ENCODE data around the gene FIGN. TPM values are rescaled to one million over a fixed set of nuclear protein-coding genes. Genes with fewer than 3 reads are reported as not detected.

FIGN gene
- total RNA-seq, 1 experiment from 2014 or later: not detected

- Histone ChIP-seq H3K36me3 (ENCODE audit: control insufficient read depth in 1 of 2, insufficient read depth in 2 of 2, low read length in 2 of 2) (no peaks in the 10 kb centered on the region), H3K4me3 (replicated peaks in 1 of 2; ENCODE audit: low read depth in 1 of 2, low read length in 2 of 2) (no peak overlapping the region), H3K9me3 (ENCODE audit: control insufficient read depth in 1 of 2, insufficient read depth in 1 of 2, low read depth in 1 of 2, low read length in 2 of 2) (no peaks in the 10 kb centered on the region), H3K4me1 (ENCODE audit: control insufficient read depth in 1 of 2, insufficient read depth in 2 of 2, low read length in 2 of 2) (no peaks in the 10 kb centered on the region), H2AFZ (ENCODE audit: low read depth, low read length, poor library complexity, severe bottlenecking) (no peak overlapping the region), H3K9me2 (ENCODE audit: insufficient read depth) (no peaks in the 10 kb centered on the region), H3K4me2 (ENCODE audit: low read length) (no peak overlapping the region), H3K9ac (ENCODE audit: low read length) (no peak overlapping the region), H3K27me3 (ENCODE audit: insufficient read depth, low read length) (peaks cover 66% of the 10 kb centered on the region), H3K79me2 (ENCODE audit: insufficient read depth, low read length) (no peaks in the 10 kb centered on the region), H3K27ac (ENCODE audit: low read depth, low read length) (no peak overlapping the region), H4K20me1 (ENCODE audit: insufficient read depth) (no peaks in the 10 kb centered on the region; the same call in 1 of the 2 replicates)
- RAD21 ChIA-PET (ENCODE audit: low non-redundant PET in 1 of 2, low total read pairs in 2 of 2, uncharacterized antibody in 2 of 2, unreplicated experiment in 2 of 2): no interaction called here
- CTCF ChIA-PET: no interaction called here
- intact Hi-C loops (cut with micrococcal nuclease): no loop called here
- POLR2A ChIA-PET: no interaction called here
- BruUV-seq (replicated peaks): no TSS peak
- DNase-seq (ENCODE audit: low read depth, low spot score) (no peak), ATAC-seq (no peak)
- TF ChIP-seq, protein P1, sequence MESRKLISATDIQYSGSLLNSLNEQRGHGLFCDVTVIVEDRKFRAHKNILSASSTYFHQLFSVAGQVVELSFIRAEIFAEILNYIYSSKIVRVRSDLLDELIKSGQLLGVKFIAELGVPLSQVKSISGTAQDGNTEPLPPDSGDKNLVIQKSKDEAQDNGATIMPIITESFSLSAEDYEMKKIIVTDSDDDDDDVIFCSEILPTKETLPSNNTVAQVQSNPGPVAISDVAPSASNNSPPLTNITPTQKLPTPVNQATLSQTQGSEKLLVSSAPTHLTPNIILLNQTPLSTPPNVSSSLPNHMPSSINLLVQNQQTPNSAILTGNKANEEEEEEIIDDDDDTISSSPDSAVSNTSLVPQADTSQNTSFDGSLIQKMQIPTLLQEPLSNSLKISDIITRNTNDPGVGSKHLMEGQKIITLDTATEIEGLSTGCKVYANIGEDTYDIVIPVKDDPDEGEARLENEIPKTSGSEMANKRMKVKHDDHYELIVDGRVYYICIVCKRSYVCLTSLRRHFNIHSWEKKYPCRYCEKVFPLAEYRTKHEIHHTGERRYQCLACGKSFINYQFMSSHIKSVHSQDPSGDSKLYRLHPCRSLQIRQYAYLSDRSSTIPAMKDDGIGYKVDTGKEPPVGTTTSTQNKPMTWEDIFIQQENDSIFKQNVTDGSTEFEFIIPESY (IDR thresholded peaks at IDR 0.05; ENCODE audit: extremely low read depth, insufficient replicate concordance, low read length): no peak
- no peak for TF ChIP-seq ATF3 (IDR thresholded peaks at IDR 0.05)
- TF ChIP-seq SRF (IDR thresholded peaks at IDR 0.05; ENCODE audit: low read depth): no peak
- TF ChIP-seq RAD21 (IDR thresholded peaks at IDR 0.05; ENCODE audit: low read depth): no peak
- no peak for TF ChIP-seq EZH2 (IDR thresholded peaks at IDR 0.05)
- no peak for TF ChIP-seq YY1 (IDR thresholded peaks at IDR 0.05; ENCODE audit: extremely low read depth, insufficient replicate concordance, low read depth, low read length)
- no peak for TF ChIP-seq POLR2AphosphoS5 (IDR thresholded peaks at IDR 0.05; ENCODE audit: low read depth, low read length)
- TF ChIP-seq, protein P2, sequence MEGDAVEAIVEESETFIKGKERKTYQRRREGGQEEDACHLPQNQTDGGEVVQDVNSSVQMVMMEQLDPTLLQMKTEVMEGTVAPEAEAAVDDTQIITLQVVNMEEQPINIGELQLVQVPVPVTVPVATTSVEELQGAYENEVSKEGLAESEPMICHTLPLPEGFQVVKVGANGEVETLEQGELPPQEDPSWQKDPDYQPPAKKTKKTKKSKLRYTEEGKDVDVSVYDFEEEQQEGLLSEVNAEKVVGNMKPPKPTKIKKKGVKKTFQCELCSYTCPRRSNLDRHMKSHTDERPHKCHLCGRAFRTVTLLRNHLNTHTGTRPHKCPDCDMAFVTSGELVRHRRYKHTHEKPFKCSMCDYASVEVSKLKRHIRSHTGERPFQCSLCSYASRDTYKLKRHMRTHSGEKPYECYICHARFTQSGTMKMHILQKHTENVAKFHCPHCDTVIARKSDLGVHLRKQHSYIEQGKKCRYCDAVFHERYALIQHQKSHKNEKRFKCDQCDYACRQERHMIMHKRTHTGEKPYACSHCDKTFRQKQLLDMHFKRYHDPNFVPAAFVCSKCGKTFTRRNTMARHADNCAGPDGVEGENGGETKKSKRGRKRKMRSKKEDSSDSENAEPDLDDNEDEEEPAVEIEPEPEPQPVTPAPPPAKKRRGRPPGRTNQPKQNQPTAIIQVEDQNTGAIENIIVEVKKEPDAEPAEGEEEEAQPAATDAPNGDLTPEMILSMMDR (IDR thresholded peaks at IDR 0.05 in 2 of 3, conservative IDR thresholded peaks at IDR 0.05 in 1 of 3; ENCODE audit: borderline replicate concordance in 1 of 3, insufficient read depth in 1 of 3, low read depth in 2 of 3, low read length in 2 of 3): no peak
- no peak for TF ChIP-seq JUND (IDR thresholded peaks at IDR 0.05)
- TF ChIP-seq TCF7L2 (IDR thresholded peaks at IDR 0.05; ENCODE audit: borderline replicate concordance, extremely low read depth, insufficient read depth, insufficient read length): no peak
- no peak for TF ChIP-seq SP1 (IDR thresholded peaks at IDR 0.05; ENCODE audit: low read depth)
- no peak for TF ChIP-seq ZFX (IDR thresholded peaks at IDR 0.05)
- TF ChIP-seq EZH2phosphoT487 (IDR thresholded peaks at IDR 0.05; ENCODE audit: borderline replicate concordance): no peak
- TF ChIP-seq SIN3A (IDR thresholded peaks at IDR 0.05; ENCODE audit: low read depth): no peak
- TF ChIP-seq CEBPB (IDR thresholded peaks at IDR 0.05; ENCODE audit: low read depth): no peak
- TF ChIP-seq ZNF274 (IDR thresholded peaks at IDR 0.05; ENCODE audit: low read depth, low read length): no peak
- no peak for TF ChIP-seq CBX3 (IDR thresholded peaks at IDR 0.05; ENCODE audit: low read depth)
Measured at GRCh38 chr2:163711258-163711657, 24.6 kb downstream of the FIGN start.

All from HCT116 (cell line).